ENCODE results near the gene KRTAP5-6.
"Not testable (repeated sequence)": the region's sequence is repeated elsewhere in the genome, so short reads cannot be mapped to it uniquely, and the experiment has no call there.

The KRTAP5-6 gene

GRCh38 chr11:1652771-1653540 lies 44.0 kb upstream of the KRTAP5-6 start:
- TF ChIP-seq Cebpa-rat (IDR thresholded peaks at IDR 0.05): no peak
- Histone ChIP-seq H4K20me1 (no peaks in the 10 kb centered on the region; the same call in 1 of the 2 replicates), H3K27ac (no peak overlapping the region), H3K27me3 (no peaks in the 10 kb centered on the region), H3K9me3 (no peaks in the 10 kb centered on the region), H3K4me3 (no peak overlapping the region), H3K36me3 (no peaks in the 10 kb centered on the region), H3K4me1 (peaks cover 50% of the 10 kb centered on the region), H3K4me2 (peak overlapping the region; percentile 71), H3K9ac (no peak overlapping the region)

GRCh38 chr11:1653541-1654387 lies 43.2 kb upstream of the KRTAP5-6 start:
- H3K27me3 ChIP-seq: no peaks in the 10 kb centered on the region
- H3K4me1 ChIP-seq: peaks cover 59% of the 10 kb centered on the region
- H3K9ac ChIP-seq: no peak overlapping the region
- no peaks in the 10 kb centered on the region for H4K20me1 ChIP-seq
- H3K4me3 ChIP-seq: no peak overlapping the region
- H3K27ac ChIP-seq: no peak overlapping the region
- H3K9me3 ChIP-seq: no peaks in the 10 kb centered on the region
- H3K4me2 ChIP-seq: peak overlapping the region; percentile 71
- TF ChIP-seq Cebpa-rat (IDR thresholded peaks at IDR 0.05): no peak
- no peaks in the 10 kb centered on the region for H3K36me3 ChIP-seq

GRCh38 chr11:1654388-1655167 lies 42.4 kb upstream of the KRTAP5-6 start:
- H3K4me2 ChIP-seq: peak overlapping the region; percentile 71
- H3K9ac ChIP-seq: 0 out of 2 replicates have a peak overlapping the region, but pooled peaks have one; percentile 45
- no peaks in the 10 kb centered on the region for H3K36me3 ChIP-seq
- no peaks in the 10 kb centered on the region for H3K9me3 ChIP-seq
- H3K4me1 ChIP-seq: peaks cover 67% of the 10 kb centered on the region
- TF ChIP-seq Cebpa-rat (IDR thresholded peaks at IDR 0.05): no peak
- H4K20me1 ChIP-seq: no peaks in the 10 kb centered on the region
- peak overlapping the region; percentile 31; the same call in 1 of the 2 replicates for H3K27ac ChIP-seq
- H3K27me3 ChIP-seq: no peaks in the 10 kb centered on the region
- no peak overlapping the region for H3K4me3 ChIP-seq

- Histone ChIP-seq H3K4me1 (peaks cover 75% of the 10 kb centered on the region), H3K27me3 (peaks cover 5% of the 10 kb centered on the region; the same call in 1 of the 2 replicates), H3K27ac (peak overlapping the region; percentile 31; the same call in 1 of the 2 replicates), H3K9me3 (no peaks in the 10 kb centered on the region), H3K4me2 (peak overlapping the region; percentile 71), H3K9ac (no peak overlapping the region), H3K4me3 (no peak overlapping the region), H3K36me3 (no peaks in the 10 kb centered on the region), H4K20me1 (no peaks in the 10 kb centered on the region)
- no peak for TF ChIP-seq Cebpa-rat (IDR thresholded peaks at IDR 0.05)
These were observed 41.6 kb upstream of the KRTAP5-6 start for GRCh38 chr11:1655168-1656060.

GRCh38 chr11:1656061-1656441 lies 40.9 kb upstream of the KRTAP5-6 start:
- Histone ChIP-seq H3K9me3 (no peaks in the 10 kb centered on the region), H3K9ac (no peak overlapping the region), H3K4me2 (0 out of 2 replicates have a peak overlapping the region, but pooled peaks have one; percentile 1), H4K20me1 (no peaks in the 10 kb centered on the region), H3K27ac (no peak overlapping the region), H3K36me3 (no peaks in the 10 kb centered on the region), H3K4me1 (peaks cover 81% of the 10 kb centered on the region), H3K27me3 (peaks cover 7% of the 10 kb centered on the region; the same call in 1 of the 2 replicates), H3K4me3 (no peak overlapping the region)
- TF ChIP-seq Cebpa-rat (IDR thresholded peaks at IDR 0.05): no peak

- Histone ChIP-seq H4K20me1 (no peaks in the 10 kb centered on the region), H3K27me3 (peaks cover 7% of the 10 kb centered on the region; the same call in 1 of the 2 replicates), H3K36me3 (no peaks in the 10 kb centered on the region), H3K4me1 (peaks cover 88% of the 10 kb centered on the region), H3K4me2 (no peak overlapping the region; the same call in 1 of the 2 replicates), H3K9ac (no peak overlapping the region), H3K9me3 (no peaks in the 10 kb centered on the region), H3K4me3 (no peak overlapping the region), H3K27ac (no peak overlapping the region)
- no peak for TF ChIP-seq Cebpa-rat (IDR thresholded peaks at IDR 0.05)
These were observed 40.3 kb upstream of the KRTAP5-6 start for GRCh38 chr11:1656670-1657069.

- Histone ChIP-seq H3K4me1 (peaks cover 76% of the 10 kb centered on the region), H3K4me3 (no peak overlapping the region), H3K27me3 (peaks cover 7% of the 10 kb centered on the region; the same call in 1 of the 2 replicates), H3K9me3 (no peaks in the 10 kb centered on the region), H4K20me1 (no peaks in the 10 kb centered on the region), H3K4me2 (peak overlapping the region; percentile 79), H3K27ac (no peak overlapping the region), H3K9ac (no peak overlapping the region), H3K36me3 (no peaks in the 10 kb centered on the region)
- TF ChIP-seq Cebpa-rat (IDR thresholded peaks at IDR 0.05): no peak
These were observed 37.5 kb upstream of the KRTAP5-6 start for GRCh38 chr11:1659506-1659905.

GRCh38 chr11:1660111-1660867 lies 36.7 kb upstream of the KRTAP5-6 start:
- Histone ChIP-seq H3K36me3 (no peaks in the 10 kb centered on the region), H3K4me3 (no peak overlapping the region), H3K9ac (no peak overlapping the region), H3K27me3 (peaks cover 7% of the 10 kb centered on the region; the same call in 1 of the 2 replicates), H3K27ac (no peak overlapping the region), H3K4me2 (peak overlapping the region; percentile 79), H3K9me3 (no peaks in the 10 kb centered on the region), H3K4me1 (peaks cover 68% of the 10 kb centered on the region), H4K20me1 (no peaks in the 10 kb centered on the region)
- TF ChIP-seq Cebpa-rat (IDR thresholded peaks at IDR 0.05): no peak

GRCh38 chr11:1661454-1662269 lies 35.3 kb upstream of the KRTAP5-6 start:
- not testable (repeated sequence) for H3K9me3 ChIP-seq, H3K4me3 ChIP-seq, H4K20me1 ChIP-seq, H3K27ac ChIP-seq, H3K36me3 ChIP-seq, H3K9ac ChIP-seq, H3K27me3 ChIP-seq
- Histone ChIP-seq H3K4me2 (peak overlapping the region; percentile 79), H3K4me1 (peaks cover 55% of the 10 kb centered on the region)

- not testable (repeated sequence) for H3K27ac ChIP-seq
- H3K27me3 ChIP-seq: peaks cover 10% of the 10 kb centered on the region; the same call in 1 of the 2 replicates
These were observed 34.2 kb upstream of the KRTAP5-6 start for GRCh38 chr11:1662699-1663283.

More at GRCh38 chr11:1662699-1663283, 34.2 kb upstream of the KRTAP5-6 start:
- H3K4me2 ChIP-seq, H3K4me3 ChIP-seq, H4K20me1 ChIP-seq, H3K9ac ChIP-seq, H3K36me3 ChIP-seq, H3K9me3 ChIP-seq: not testable (repeated sequence)
- peaks cover 45% of the 10 kb centered on the region for H3K4me1 ChIP-seq
